ENCODE measurements around the gene ALAD.
"Not testable (repeated sequence)": the region's sequence is repeated elsewhere in the genome, so short reads cannot be mapped to it uniquely, and the experiment has no call there.

Gene ALAD

DNA sequence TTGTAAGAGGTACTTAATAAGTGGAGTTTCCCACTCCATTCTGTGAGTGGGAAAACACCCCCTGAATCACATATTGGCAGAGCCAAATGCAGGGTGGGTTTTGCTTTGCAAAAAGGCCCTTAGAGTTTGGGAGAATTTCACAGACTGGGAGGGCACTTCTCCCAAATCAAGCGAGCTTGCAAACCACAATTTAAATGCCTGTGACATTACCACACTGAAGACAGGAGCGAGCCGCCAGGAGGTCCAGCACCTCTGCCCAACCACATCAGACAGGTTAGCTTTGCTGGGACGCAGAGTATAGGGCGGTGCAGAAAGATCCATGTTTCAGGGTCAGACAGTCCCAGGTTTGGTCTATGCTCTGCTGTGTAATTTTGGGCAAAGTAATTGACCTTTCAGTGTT, 2.3 kb downstream of the ALAD start:
- no peak for DNase-seq (ENCODE audit: low read depth in 2 of 2)

DNA sequence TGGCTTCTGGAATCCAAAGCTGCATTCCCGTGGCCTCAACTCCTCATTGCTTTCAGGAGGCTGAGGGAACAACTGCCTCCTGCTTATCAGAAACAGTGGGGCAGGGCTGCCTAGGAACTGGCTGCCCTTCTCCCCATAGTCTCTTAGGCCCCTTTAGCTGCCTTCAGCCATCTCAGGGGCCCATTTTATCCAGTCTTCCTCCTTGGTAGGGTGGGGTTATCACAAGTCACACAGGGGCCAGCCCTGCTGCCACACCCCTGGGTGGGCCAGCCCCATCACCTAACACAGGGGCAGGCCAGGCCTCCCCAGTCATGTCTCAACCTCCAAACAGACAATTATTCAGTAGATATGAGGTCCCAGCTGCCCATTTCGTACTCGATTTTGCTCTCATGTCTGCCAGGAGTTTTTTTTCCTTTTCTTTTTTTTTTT, 3.9 kb downstream of the ALAD start:
- DNase-seq (ENCODE audit: low read depth in 2 of 2), result no peak

DNA sequence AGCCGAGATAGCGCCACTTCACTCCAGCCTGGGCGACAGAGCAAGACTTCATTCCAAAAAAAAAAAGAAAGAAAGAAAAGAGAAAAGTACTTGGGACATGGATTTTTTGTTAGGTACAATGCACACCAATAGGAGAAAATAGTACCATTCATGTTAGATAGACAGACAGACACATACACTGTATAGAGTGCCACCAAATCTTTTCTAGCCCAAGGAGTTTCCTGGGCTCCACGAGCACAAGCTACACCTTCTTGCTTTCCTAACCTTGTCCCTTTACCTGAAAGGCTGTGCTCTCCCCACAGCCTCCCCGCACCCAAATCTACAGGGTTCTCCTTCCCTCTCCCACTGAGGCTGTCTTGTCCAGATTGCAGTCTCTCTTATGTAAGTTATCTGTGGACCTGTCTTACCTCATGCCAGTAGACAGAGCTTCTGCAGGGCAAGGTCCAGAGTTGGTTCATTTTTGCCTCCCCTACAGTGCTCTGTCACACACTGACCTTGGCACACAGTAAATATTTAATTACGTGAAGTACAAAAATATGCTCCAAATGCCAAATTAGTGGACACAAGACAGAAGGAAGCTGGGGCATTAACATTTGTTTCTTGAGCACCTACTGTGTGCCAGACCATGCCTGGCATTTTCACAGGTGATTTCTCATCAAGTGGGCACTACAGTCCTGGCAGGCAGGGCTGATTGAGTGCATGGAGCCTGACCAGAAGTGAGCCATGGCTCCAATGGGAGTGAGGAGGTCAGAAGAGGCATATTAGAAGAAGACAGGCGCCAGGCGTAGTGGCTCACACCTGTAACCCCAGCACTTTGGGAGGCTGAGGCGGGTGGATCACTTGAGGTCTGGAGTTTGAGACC, 5.9 kb downstream of the ALAD start:
- DNase-seq (ENCODE audit: low read depth in 2 of 2), result no peak

DNA sequence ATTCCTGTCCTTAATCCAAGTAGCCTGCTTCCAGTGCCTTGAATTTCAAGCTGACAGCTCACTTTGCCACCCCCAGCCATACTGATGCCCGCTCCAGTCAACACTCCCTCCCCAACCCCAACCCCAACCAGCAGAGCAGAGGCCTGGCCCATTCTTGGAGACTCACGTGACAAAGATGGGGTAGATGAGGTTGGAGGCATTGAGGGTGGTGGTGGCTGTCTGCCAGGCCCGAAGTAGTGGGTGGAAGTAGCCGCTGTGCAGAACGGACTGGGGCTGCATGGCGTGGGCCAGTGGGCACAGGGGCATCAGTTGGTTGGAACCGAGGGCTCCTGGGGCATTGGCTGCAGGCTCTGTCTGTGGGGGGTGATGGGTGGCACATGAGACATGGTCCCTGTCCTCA, 7.8 kb downstream of the ALAD start:
- no peak for DNase-seq (ENCODE audit: low read depth in 2 of 2)

DNA sequence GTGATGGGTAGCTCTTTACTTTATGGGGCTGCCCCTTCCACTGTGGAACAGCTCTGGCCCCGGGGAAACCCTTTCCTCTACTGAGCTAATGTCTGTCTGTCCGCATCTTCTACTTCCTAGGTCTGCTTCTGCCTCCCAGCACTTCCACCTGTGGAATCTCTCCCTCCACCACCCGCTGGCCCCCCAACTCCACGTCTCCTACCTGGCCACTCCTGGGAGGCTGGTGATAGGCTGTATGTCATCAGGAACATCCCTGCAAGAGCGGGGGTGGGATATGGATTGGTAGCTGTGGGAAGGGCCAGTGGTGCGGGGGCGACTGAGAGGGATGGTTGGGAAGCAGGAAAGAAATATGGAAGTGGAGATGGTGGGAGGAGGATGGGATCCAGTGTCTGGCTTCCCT, 9.2 kb downstream of the ALAD start:
- no peak for DNase-seq (ENCODE audit: low read depth in 2 of 2)

DNA sequence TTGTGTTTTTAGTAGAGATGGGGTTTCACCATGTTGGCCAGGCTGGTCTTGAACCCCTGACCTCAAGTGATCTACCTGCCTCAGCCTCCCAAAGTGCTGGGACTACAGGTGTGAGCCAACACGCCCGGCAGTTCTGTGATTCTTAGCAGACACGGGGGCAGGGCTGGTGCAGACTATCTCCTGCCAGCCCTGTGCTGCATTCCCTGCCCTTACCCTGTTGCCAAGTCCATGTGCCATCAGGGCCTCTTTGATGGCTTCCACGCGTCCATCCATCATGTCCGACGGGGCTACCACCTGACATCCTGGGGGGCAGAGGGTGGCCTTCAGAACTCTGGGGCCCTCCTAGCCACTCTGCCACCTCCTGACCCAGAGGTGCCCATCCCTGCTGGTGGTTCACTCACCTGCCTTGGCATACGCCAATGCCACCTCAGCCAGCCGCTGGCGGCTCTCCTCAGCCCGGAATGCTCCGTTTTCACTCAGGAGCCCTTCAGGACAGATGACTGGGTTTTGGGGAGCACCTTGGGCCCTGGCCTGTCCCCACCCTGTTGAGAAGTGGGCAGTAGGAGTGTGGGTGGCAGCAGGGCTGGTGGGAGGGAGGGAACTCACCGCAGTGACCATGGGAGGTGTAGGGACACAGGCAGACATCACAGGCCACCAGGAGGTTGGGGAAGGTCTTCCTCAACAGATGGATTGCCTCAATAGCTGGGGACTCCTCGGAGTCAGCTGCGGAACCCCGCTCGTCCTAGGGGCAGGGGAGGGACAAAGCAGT, 10.7 kb downstream of the ALAD start:
- no peak for DNase-seq (ENCODE audit: low read depth in 2 of 2)

DNA sequence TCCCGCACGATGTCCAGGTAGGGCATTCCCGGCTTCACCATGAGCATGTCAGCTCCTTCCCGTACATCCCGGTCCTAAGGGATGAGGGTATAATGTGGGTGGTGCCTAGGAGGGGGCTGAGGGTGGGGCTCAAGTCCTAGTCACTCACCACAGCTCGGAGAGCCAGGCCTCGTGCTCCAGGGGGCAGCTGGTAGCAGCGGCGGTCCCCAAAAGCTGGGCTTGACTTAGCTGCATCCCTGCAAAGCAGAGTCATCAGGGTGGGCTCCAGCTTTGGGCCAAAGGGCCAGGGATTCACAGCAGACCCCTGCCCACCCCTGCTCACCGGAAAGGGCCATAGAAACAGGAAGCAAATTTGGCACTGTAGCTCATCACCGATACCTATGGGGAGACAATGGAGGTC, 11.6 kb downstream of the ALAD start:
- DNase-seq (ENCODE audit: low read depth in 2 of 2), result no peak

DNA sequence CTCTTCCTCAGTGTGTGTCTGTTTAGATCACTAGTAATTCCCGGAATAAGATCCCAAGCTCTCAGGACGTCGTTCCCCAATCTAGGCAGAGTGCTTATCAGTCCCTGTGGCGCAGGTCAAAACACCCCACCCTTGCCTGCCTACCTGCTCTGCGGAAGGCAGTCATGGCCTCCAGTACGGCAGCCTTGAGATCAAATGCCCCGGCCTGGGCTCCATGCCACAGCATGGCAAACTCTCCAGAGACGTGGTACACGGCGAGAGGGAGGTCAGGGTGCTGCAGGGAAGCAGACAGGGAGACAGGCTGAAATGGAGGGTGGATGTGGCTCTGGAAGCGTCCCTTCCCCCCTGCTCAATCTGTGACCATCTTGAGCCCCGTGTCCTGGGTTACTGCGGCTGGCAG, 12.3 kb downstream of the ALAD start:
- no peak for DNase-seq (ENCODE audit: low read depth in 2 of 2)

DNA sequence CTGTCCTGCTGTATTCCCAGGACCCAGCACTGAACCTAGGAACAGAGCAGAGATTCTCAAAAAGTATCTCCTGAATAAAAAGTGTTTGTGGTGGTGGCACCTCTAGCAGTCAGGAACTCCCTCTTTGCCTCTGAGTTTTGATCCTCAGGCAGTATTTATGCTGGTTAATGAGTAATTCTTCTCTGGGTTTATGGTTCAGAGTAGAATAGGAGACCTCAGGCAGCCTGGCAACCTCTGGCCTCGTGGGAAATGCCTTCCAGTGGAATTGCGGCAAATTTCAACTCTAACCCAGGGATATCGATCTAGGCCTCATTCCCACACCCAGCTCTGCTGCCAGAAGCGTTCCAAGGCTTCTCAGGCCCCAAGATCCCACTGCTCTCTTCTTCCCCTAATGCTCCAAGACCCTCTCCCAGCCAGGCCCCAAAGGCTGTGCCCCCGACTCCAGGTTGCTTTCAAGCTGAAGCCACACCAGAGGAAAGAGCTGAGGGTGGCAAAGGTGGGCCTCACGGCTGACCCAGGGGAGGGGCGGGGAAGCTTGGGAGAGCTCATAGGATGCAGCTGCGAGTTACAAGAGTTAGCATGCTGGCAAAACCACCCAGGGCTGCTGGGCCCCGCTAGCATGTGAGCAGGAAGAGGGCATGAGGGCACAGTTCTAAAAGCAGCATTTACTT, 13.4 kb downstream of the ALAD start:
- DNase-seq (ENCODE audit: low read depth in 2 of 2), result no peak

- no peak for DNase-seq (ENCODE audit: low read depth in 2 of 2)
Observed at GRCh38 chr9:113386571-113387393, 14.3 kb downstream of the ALAD start.

DNA sequence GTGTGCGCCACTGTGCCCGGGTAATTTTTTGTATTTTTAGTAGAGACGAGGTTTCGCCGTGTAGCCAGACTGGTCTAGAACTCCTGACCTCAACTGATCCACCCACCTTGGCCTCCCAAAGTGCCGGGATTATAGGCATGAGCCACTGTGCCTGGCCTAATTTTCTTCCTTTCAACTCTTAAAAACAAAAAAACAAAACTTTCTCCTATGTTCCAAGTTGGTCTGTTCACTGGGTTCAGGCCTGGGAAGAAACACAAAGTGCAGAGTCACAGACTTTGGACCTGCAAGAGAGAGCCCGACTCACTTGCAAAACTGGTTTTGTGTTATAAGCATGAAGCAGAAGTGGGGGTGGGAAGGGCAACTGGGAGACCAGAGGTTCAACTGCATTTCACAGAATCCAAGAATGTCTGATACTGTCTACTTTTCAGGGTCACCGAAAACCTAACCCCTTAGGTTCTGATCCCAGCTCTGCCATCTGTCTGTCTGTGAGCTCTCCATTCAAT, 19.1 kb downstream of the ALAD start:
- DNase-seq (ENCODE audit: low read depth in 2 of 2), result no peak

DNA sequence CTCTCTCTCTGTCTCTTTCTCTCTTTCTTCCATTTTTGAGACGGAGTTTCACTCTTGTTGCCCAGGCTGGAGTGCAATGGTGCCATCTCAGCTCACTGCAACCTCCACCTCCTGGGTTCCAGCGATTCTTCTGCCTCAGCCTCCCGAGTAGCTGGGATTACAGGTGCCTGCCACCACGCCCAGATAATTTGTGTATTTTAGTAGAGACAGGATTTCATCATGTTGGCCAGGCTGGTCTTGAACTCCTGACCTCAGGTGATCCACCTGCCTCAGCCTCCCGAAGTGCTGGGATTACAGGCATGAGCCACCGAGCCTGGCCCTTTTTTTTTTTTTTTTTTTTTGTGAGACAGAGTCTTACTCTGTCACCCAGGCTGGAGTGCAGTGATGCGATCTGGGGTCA, 19.6 kb downstream of the ALAD start:
- DNase-seq (ENCODE audit: low read depth in 2 of 2), result not testable (repeated sequence)

GRCh38 chr9:113380869-113381378, 20.2 kb downstream of the ALAD start:
- no peak for DNase-seq (ENCODE audit: low read depth in 2 of 2)

DNA sequence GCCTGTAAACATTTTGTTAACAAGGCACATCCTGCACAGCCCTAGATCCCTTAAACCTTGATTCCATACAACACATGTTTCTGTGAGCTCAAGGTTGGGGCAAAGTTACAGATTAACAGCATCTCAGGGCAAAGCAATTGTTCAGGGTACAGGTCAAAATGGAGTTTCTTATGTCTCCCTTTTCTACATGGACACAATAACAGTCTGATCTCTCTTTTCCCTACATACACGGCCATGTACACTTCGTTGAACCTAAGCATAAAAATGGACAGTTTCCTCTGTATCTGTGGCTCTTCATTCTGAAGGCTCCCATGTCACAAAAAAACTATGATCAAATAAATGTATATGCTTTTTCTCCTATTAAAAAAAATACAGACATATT, 21.3 kb downstream of the ALAD start:
- DNase-seq (ENCODE audit: low read depth in 2 of 2), result not testable (repeated sequence)

DNA sequence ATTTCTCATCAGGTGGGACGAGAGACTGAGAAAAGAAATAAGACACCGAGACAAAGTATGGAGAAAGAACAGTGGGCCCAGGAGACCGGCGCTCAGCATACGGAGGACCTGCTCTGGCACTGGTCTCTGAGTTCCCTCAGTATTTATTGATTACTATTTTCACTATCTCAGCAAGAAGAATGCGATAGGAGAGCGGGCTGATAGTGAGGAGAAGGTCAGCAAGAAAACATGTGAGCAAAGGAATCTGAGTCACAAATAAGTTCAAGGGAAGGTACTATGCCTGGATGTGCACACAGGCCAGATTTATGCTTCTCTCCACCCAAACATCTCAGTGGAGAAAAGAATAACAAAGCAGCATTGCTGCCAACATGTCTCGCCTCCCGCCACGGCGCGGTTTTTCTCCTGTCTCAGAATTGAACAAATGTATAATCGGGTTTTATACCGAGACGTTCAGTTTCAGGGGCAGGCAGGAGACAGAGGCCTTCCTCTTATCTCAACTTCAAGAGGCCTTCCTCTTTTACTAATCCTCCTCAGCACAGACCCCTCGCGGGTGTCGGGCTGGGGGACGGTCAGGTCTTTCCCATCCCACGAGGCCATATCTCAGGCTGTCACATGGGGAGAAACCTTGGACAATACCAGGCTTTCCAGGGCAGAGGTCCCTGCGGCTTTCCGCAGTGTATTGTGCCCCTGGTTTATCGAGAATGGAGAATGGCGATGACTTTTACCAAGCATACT, 21.8 kb downstream of the ALAD start:
- DNase-seq (ENCODE audit: low read depth in 2 of 2), result not testable (repeated sequence)

DNA sequence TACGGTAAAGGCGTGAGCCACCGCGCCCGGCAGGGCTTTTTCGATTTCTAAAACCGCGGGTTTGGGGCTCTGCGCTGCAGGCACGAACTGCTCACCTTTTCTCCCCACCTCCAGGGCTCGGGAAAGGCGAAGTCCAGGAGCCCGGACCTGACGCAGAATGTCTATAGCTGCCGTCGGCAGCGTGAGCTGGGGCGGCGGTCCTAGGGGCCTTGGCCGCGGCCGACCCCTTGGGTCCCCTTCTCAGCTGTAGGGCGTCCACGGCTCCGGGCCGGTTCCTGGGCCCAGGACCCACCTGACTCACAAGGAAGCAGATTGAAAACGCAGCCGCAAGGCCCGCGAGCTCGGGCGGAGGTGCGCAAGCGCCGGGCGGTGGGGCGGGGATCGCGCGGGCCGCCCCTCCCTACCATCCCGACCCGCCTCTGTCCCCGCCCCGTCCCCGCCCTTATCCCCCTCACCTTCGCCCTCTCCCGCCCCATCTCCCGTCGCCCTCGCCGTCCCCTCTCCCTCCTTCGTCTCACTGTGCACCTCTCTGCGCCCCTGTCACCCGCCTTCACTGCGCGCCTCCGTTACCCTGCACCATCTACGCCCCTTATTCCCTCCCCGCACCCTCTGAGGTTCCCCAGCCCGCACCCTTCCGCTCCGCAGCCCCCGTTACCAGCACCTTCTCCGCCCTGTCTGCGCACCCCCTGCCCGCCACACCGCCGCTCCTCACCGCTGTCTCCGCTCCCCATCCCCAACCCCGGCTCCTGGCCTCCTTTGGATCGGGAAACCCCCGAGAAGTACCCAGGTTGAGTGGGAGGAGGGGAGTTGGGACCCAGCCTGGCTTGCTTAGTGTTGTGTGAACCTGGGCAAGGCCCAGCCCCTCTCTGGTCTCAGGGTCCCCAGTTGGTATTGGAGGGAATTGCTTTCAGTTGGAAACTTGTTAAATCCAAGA, 24.2 kb downstream of the ALAD start, which contains the start of gene HDHD3:
Gene HDHD3, minus strand, starts transcription at position 353 of the 934 bp plus-strand sequence. CDS start 2,632 bp downstream, outside the sequence.
- DNase-seq (ENCODE audit: low read depth in 2 of 2), result peak; percentile 58 to 69

- DNase-seq (ENCODE audit: low read depth in 2 of 2), result no peak
Observed at GRCh38 chr9:113375057-113376023, 25.7 kb downstream of the ALAD start.

Data from activated CD8-positive, alpha-beta memory T cell treated with anti-CD3 and anti-CD28 coated beads for 4 hours (primary cell).